Kidney epithelial cell (primary cell): ENCODE data around the gene ABAT. TPM values are rescaled to one million over a fixed set of nuclear protein-coding genes. Genes with fewer than 3 reads are reported as not detected.

ENCODE experiments used
- DNase-seq: peaks from one replicate; pipeline ENCODE4 v3.0.0-alpha.2; 2010; ENCODE audit warnings: low read depth
- H3K27me3 ChIP-seq: 2 replicates; pipeline ENCODE4 v1.6.0; 2011; ENCODE audit warnings: low read length; ENCODE audit not compliant: control insufficient read depth, insufficient read depth
- H3K36me3 ChIP-seq: 2 replicates; pipeline ENCODE4 v1.5.1; 2011; ENCODE audit warnings: low read length; ENCODE audit not compliant: control insufficient read depth, insufficient read depth
- H3K4me3 ChIP-seq: 2 replicates; pipeline ENCODE4 v1.5.1; 2011; ENCODE audit warnings: low read depth, mild to moderate bottlenecking, control low read depth, low read length
- CTCF ChIP-seq: IDR thresholded peaks from 2 replicates; pipeline ENCODE4 v1.5.1; 2011; ENCODE audit warnings: mild to moderate bottlenecking, moderate library complexity, low read length, control low read depth, inconsistent platforms; ENCODE audit not compliant: insufficient read depth, poor library complexity, severe bottlenecking
- total RNA-seq: library from RNA; depleted of rRNA; stranded (reverse); fragments of >200 nt; gene quantifications from 2 replicates; pipeline ENCODE4 v1.2.3, GENCODE V29; 2015

ABAT gene
- total RNA-seq, 1 donor from 2014 or later, result 7.5 TPM

DNA sequence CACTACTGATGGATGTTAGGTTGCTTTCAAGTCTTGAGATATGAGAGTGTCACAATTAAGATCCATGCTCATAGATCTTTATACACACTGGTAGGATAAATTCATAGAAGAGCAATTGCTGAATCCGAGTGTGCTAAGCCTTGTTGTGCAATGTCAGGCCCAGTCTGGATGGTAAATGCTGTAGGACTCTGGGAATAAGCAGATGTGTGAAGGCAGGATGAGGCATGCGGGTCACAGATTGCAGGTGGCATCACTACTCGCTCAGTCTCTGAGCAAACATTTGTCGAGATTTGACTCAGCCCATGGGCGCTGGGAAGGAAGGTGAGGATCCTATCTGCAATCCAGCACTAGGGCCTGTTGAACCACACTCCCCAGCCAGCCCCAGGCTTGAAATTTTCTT lies 82.3 kb downstream of the ABAT start:
- no peaks in the 10 kb centered on the region for H3K36me3 ChIP-seq
- no peak overlapping the region for H3K4me3 ChIP-seq
- TF ChIP-seq CTCF, result no peak
- DNase-seq, result no peak
- H3K27me3 ChIP-seq, result no peaks in the 10 kb centered on the region

DNA sequence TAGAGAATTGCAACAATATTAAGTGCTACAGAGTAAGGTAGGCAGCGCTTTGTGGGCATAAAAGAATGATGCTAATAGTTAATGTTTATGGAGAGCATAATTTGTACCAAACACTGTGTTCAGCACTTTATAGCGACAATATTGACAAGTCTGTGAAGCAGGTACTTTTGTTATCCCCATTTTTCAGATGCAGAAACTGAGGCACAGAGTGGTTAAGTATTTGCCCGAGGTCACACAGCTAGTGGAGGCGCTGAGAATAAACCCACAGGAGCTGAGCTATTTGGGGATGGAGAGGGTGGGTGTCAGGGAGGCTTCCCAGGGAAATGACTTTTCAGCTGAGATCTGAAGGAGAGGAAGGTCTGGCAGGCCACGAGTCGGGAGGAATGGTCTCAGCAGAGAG lies 83.6 kb downstream of the ABAT start:
- no peak for TF ChIP-seq CTCF
- no peak overlapping the region for H3K4me3 ChIP-seq
- no peaks in the 10 kb centered on the region for H3K36me3 ChIP-seq
- no peaks in the 10 kb centered on the region for H3K27me3 ChIP-seq
- no peak for DNase-seq

DNA sequence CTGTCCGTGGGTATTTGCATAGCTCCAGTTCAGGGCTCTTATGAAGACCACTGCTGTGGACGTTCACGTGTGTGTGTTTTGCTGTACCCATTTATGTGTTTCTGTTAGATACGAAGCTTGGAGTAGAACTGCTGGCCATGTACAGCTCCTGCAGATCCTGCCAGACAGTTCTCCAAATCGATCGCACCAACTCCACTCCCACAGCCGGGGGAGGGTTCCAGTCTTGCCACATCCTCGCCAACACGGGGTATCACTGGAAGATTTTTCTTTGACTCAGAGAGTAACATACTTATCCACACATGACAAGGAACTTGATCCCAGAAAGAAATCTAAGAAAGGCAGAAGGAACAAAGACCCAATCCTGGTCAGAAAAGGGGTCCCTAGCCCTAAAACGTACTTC lies 85.6 kb downstream of the ABAT start:
- TF ChIP-seq CTCF, result no peak
- Histone ChIP-seq H3K36me3 (no peaks in the 10 kb centered on the region), H3K4me3 (no peak overlapping the region)

GRCh38 chr16:8761078-8761477 lies 86.7 kb downstream of the ABAT start:
- no peak overlapping the region for H3K4me3 ChIP-seq
- TF ChIP-seq CTCF, result no peak
- DNase-seq, result no peak
- H3K36me3 ChIP-seq, result no peaks in the 10 kb centered on the region
- H3K27me3 ChIP-seq, result no peaks in the 10 kb centered on the region

More for the DNA sequence above, 85.6 kb downstream of the ABAT start:
- no peak for DNase-seq
- H3K27me3 ChIP-seq, result no peaks in the 10 kb centered on the region

- Histone ChIP-seq H3K36me3 (no peaks in the 10 kb centered on the region), H3K27me3 (no peaks in the 10 kb centered on the region), H3K4me3 (no peak overlapping the region)
- no peak for DNase-seq
- no peak for TF ChIP-seq CTCF
Measured at GRCh38 chr16:8762254-8762653, 87.8 kb downstream of the ABAT start.

GRCh38 chr16:8763083-8763482 lies 88.7 kb downstream of the ABAT start:
- H3K36me3 ChIP-seq, result no peaks in the 10 kb centered on the region
- H3K27me3 ChIP-seq, result no peaks in the 10 kb centered on the region
- TF ChIP-seq CTCF, result no peak
- DNase-seq, result no peak
- no peak overlapping the region for H3K4me3 ChIP-seq
